GM21737 (cell line): ENCODE measurements around the gene CAMTA1.
"Not testable (repeated sequence)": the region's sequence is repeated elsewhere in the genome, so short reads cannot be mapped to it uniquely, and the experiment has no call there.

Source experiments
- ATAC-seq: cut with Tn5 transposase; IDR thresholded peaks from one replicate; pipeline ENCODE4 v1.9.1; 2021; ENCODE audit warnings: mild to moderate bottlenecking, moderate library complexity; ENCODE audit not compliant: unreplicated experiment

CAMTA1 gene

GRCh38 chr1:7686301-7686850 lies 901.1 kb downstream of the CAMTA1 start:
- ATAC-seq = no peak

GRCh38 chr1:7687411-7687810 lies 902.2 kb downstream of the CAMTA1 start:
- no peak for ATAC-seq

GRCh38 chr1:7688659-7689058 lies 903.4 kb downstream of the CAMTA1 start:
- ATAC-seq = no peak

GRCh38 chr1:7689307-7689706 lies 904.1 kb downstream of the CAMTA1 start:
- ATAC-seq = not testable (repeated sequence)

GRCh38 chr1:7690076-7690475 lies 904.8 kb downstream of the CAMTA1 start:
- no peak for ATAC-seq

GRCh38 chr1:7690496-7691182 lies 905.4 kb downstream of the CAMTA1 start:
- no peak for ATAC-seq

GRCh38 chr1:7691576-7691975 lies 906.3 kb downstream of the CAMTA1 start:
- no peak for ATAC-seq

GRCh38 chr1:7692005-7692404 lies 906.8 kb downstream of the CAMTA1 start:
- no peak for ATAC-seq

- not testable (repeated sequence) for ATAC-seq
Observed at GRCh38 chr1:7693037-7693436, 907.8 kb downstream of the CAMTA1 start.

- ATAC-seq = no peak
Observed at GRCh38 chr1:7693662-7694061, 908.4 kb downstream of the CAMTA1 start.

GRCh38 chr1:7694600-7695496 lies 909.6 kb downstream of the CAMTA1 start:
- no peak for ATAC-seq

GRCh38 chr1:7695497-7696117 lies 910.4 kb downstream of the CAMTA1 start:
- ATAC-seq = no peak

- no peak for ATAC-seq
Observed at GRCh38 chr1:7698641-7699040, 913.4 kb downstream of the CAMTA1 start.

GRCh38 chr1:7702365-7702764 lies 917.1 kb downstream of the CAMTA1 start:
- no peak for ATAC-seq

GRCh38 chr1:7703321-7704213 lies 918.3 kb downstream of the CAMTA1 start:
- ATAC-seq = no peak

- ATAC-seq = peak; percentile 95
Observed at GRCh38 chr1:7704214-7705047, 919.2 kb downstream of the CAMTA1 start.

- ATAC-seq = no peak
Observed at GRCh38 chr1:7705048-7705907, 920.0 kb downstream of the CAMTA1 start.

GRCh38 chr1:7705908-7706216 lies 920.6 kb downstream of the CAMTA1 start:
- no peak for ATAC-seq

GRCh38 chr1:7707527-7707926 lies 922.3 kb downstream of the CAMTA1 start:
- no peak for ATAC-seq
